A204.1 (cell line): Measurements from ENCODE around the gene GFI1B.
"Not testable (repeated sequence)": the region's sequence is repeated elsewhere in the genome, so short reads cannot be mapped to it uniquely, and the experiment has no call there.

Source experiments
- FAIRE-seq: peaks from 2 replicates; lab custom pipeline; 2012; peaks lifted over from hg19 to GRCh38; lab: Jason Lieb, UNC

The GFI1B gene

GRCh38 chr9:132991351-132992300 is 13.1 kb downstream of the GFI1B start:
- no peak for FAIRE-seq

- no peak for FAIRE-seq
Measured at GRCh38 chr9:132993511-132993939, 15.0 kb downstream of the GFI1B start.

GRCh38 chr9:132994410-132995120 is 16.1 kb downstream of the GFI1B start:
- no peak for FAIRE-seq

- no peak for FAIRE-seq
Measured at GRCh38 chr9:132995121-132995420, 16.6 kb downstream of the GFI1B start.

- no peak for FAIRE-seq
Measured at GRCh38 chr9:132995879-132996278, 17.4 kb downstream of the GFI1B start.

GRCh38 chr9:132996526-132996925 is 18.0 kb downstream of the GFI1B start:
- FAIRE-seq: no peak

- FAIRE-seq: no peak
Measured at GRCh38 chr9:132997591-132997990, 19.1 kb downstream of the GFI1B start.

GRCh38 chr9:132998221-132998620 is 19.7 kb downstream of the GFI1B start:
- not testable (repeated sequence) for FAIRE-seq

- no peak for FAIRE-seq
Measured at GRCh38 chr9:132998831-132999635, 20.5 kb downstream of the GFI1B start.

- no peak for FAIRE-seq
Measured at GRCh38 chr9:133002147-133003070, 23.9 kb downstream of the GFI1B start.

GRCh38 chr9:133003071-133003461 is 24.6 kb downstream of the GFI1B start:
- FAIRE-seq: no peak

- FAIRE-seq: no peak
Measured at GRCh38 chr9:133003671-133004090, 25.2 kb downstream of the GFI1B start.

- FAIRE-seq: no peak
Measured at GRCh38 chr9:133004091-133004998, 25.9 kb downstream of the GFI1B start.

- no peak for FAIRE-seq
Measured at GRCh38 chr9:133004999-133005760, 26.7 kb downstream of the GFI1B start.

GRCh38 chr9:133005957-133006356 is 27.5 kb downstream of the GFI1B start:
- FAIRE-seq: no peak

- FAIRE-seq: no peak
Measured at GRCh38 chr9:133006731-133007352, 28.3 kb downstream of the GFI1B start.

- no peak for FAIRE-seq
Measured at GRCh38 chr9:133008406-133008805, 29.9 kb downstream of the GFI1B start.

- FAIRE-seq: no peak
Measured at GRCh38 chr9:133008824-133009223, 30.3 kb downstream of the GFI1B start.

GRCh38 chr9:133009906-133010582 is 31.6 kb downstream of the GFI1B start:
- no peak for FAIRE-seq
